IPS-NIHi7 (cell line): ENCODE results near the gene RALGPS1.

Experiments
- DNase-seq: peaks from one replicate; pipeline ENCODE4 v3.0.0; 2012; ENCODE audit warnings: mixed read lengths; ENCODE audit errors: extremely low spot score

The RALGPS1 gene

GRCh38 chr9:127021664-127022363 is 107.2 kb downstream of the RALGPS1 start:
- DNase-seq = no peak

GRCh38 chr9:127022913-127023660 is 108.5 kb downstream of the RALGPS1 start:
- no peak for DNase-seq

GRCh38 chr9:127025042-127025441 is 110.5 kb downstream of the RALGPS1 start:
- DNase-seq = no peak

- no peak for DNase-seq
Observed at GRCh38 chr9:127027694-127028093, 113.1 kb downstream of the RALGPS1 start.

- DNase-seq = no peak
Observed at GRCh38 chr9:127029548-127029947, 115.0 kb downstream of the RALGPS1 start.

- DNase-seq = no peak
Observed at GRCh38 chr9:127030814-127031740, 116.5 kb downstream of the RALGPS1 start.

- DNase-seq = no peak
Observed at GRCh38 chr9:127032256-127032655, 117.7 kb downstream of the RALGPS1 start.

GRCh38 chr9:127033061-127033460 is 118.5 kb downstream of the RALGPS1 start:
- DNase-seq = no peak

GRCh38 chr9:127033789-127034188 is 119.2 kb downstream of the RALGPS1 start:
- no peak for DNase-seq

GRCh38 chr9:127034691-127035090 is 120.1 kb downstream of the RALGPS1 start:
- DNase-seq = no peak

- DNase-seq = no peak
Observed at GRCh38 chr9:127035423-127035822, 120.8 kb downstream of the RALGPS1 start.

- no peak for DNase-seq
Observed at GRCh38 chr9:127035948-127036347, 121.4 kb downstream of the RALGPS1 start.

- no peak for DNase-seq
Observed at GRCh38 chr9:127036437-127036836, 121.9 kb downstream of the RALGPS1 start.

- DNase-seq = no peak
Observed at GRCh38 chr9:127038531-127038930, 123.9 kb downstream of the RALGPS1 start.

- no peak for DNase-seq
Observed at GRCh38 chr9:127039492-127039891, 124.9 kb downstream of the RALGPS1 start.

- DNase-seq = no peak
Observed at GRCh38 chr9:127045148-127045547, 130.6 kb downstream of the RALGPS1 start.

GRCh38 chr9:127047971-127048370 is 133.4 kb downstream of the RALGPS1 start:
- no peak for DNase-seq

GRCh38 chr9:127049044-127049443 is 134.5 kb downstream of the RALGPS1 start:
- no peak for DNase-seq

GRCh38 chr9:127049581-127049980 is 135.0 kb downstream of the RALGPS1 start:
- DNase-seq = no peak

- no peak for DNase-seq
Observed at GRCh38 chr9:127050152-127050551, 135.6 kb downstream of the RALGPS1 start.

GRCh38 chr9:127050591-127051001 is 136.0 kb downstream of the RALGPS1 start:
- DNase-seq = no peak
